Liver (tissue), 9 donors: ENCODE data around the gene CCL22. TPM values are rescaled to one million over a fixed set of nuclear protein-coding genes. Genes with fewer than 3 reads are reported as not detected.
"Not testable (repeated sequence)": the region's sequence is repeated elsewhere in the genome, so short reads cannot be mapped to it uniquely, and the experiment has no call there.

Experiments
- DNase-seq: peaks from one replicate; pipeline ENCODE4 v3.0.0-alpha.2; 2017; ENCODE audit warnings: low spot score
- H3K27ac ChIP-seq, 2 donors: one replicate each; pipeline ENCODE4 v1.7.0; 2013; ENCODE audit warnings: inconsistent platforms in 2 of 2, low read length in 2 of 2, control low read depth in 1 of 2, low read depth in 1 of 2, mild to moderate bottlenecking in 1 of 2
- H3K27me3 ChIP-seq, 4 donors: one replicate each; pipeline versions ENCODE4 v1.6.1 to v1.7.0; 2013; ENCODE audit warnings: low read length in 3 of 4, inconsistent platforms in 1 of 4, mild to moderate bottlenecking in 1 of 4, moderate library complexity in 1 of 4; ENCODE audit not compliant: control insufficient read depth in 4 of 4, insufficient read depth in 4 of 4
- H3K36me3 ChIP-seq, 4 donors: one replicate each; pipeline versions ENCODE4 v1.6.1 to v1.7.0; 2013; ENCODE audit warnings: low read length in 3 of 4, mild to moderate bottlenecking in 3 of 4, low read depth in 1 of 4, moderate library complexity in 1 of 4; ENCODE audit not compliant: control insufficient read depth in 4 of 4, insufficient read depth in 3 of 4
- H3K4me1 ChIP-seq, 4 donors: one replicate each; pipeline versions ENCODE4 v1.6.1 to v1.7.0; 2013; ENCODE audit warnings: low read length in 3 of 4, mild to moderate bottlenecking in 3 of 4, moderate library complexity in 1 of 4; ENCODE audit not compliant: control insufficient read depth in 4 of 4, insufficient read depth in 4 of 4
- H3K4me3 ChIP-seq, 3 donors: one replicate each; pipeline versions ENCODE4 v1.6.1 to v1.7.0; 2013; ENCODE audit warnings: low read length in 3 of 3, control low read depth in 1 of 3, low read depth in 1 of 3, mild to moderate bottlenecking in 1 of 3
- H3K9ac ChIP-seq, 2 donors: one replicate each; pipeline ENCODE4 v1.7.0; 2013; ENCODE audit warnings: low read length in 2 of 2, mild to moderate bottlenecking in 2 of 2, moderate library complexity in 2 of 2, control low read depth in 1 of 2, low read depth in 1 of 2
- H3K9me3 ChIP-seq, 4 donors: one replicate each; pipeline versions ENCODE4 v1.6.1 to v1.7.0; 2013; ENCODE audit warnings: low read length in 3 of 4; ENCODE audit not compliant: control insufficient read depth in 4 of 4
- ATF3 ChIP-seq: IDR thresholded peaks from 2 replicates; pipeline ENCODE4 v1.6.1; 2016; ENCODE audit warnings: antibody characterized with exemption
- CTCF ChIP-seq: fragments of 150-350 bp; IDR thresholded peaks from 2 replicates; pipeline ENCODE4 v1.5.1; 2017; ENCODE audit warnings: improper control_type of control experiment, low read depth, low read length; ENCODE audit not compliant: missing input control
- EGR1 ChIP-seq, 2 donors: IDR thresholded peaks; 2 replicates each; pipeline ENCODE4 v1.6.1; 2016 to 2018; ENCODE audit warnings: antibody characterized with exemption in 2 of 2, low read depth in 2 of 2
- FOXA1 ChIP-seq: IDR thresholded peaks from 2 replicates; pipeline ENCODE4 v1.6.1; 2016; ENCODE audit warnings: antibody characterized with exemption
- FOXA2 ChIP-seq: IDR thresholded peaks from 2 replicates; pipeline ENCODE4 v1.6.1; 2016; ENCODE audit warnings: antibody characterized with exemption
- GABPA ChIP-seq, 2 donors: IDR thresholded peaks in 1 of 2; conservative IDR thresholded peaks in 1 of 2; 2 replicates each; pipeline ENCODE4 v1.6.1; 2016; ENCODE audit warnings: antibody characterized with exemption in 2 of 2, mild to moderate bottlenecking in 1 of 2, moderate library complexity in 1 of 2
- HNF4A ChIP-seq, 2 donors: conservative IDR thresholded peaks; 2 replicates each; pipeline ENCODE4 v1.6.1; 2016; ENCODE audit warnings: antibody characterized with exemption in 2 of 2, mild to moderate bottlenecking in 2 of 2
- HNF4G ChIP-seq: IDR thresholded peaks from 2 replicates; pipeline ENCODE4 v1.6.1; 2016; ENCODE audit warnings: antibody characterized with exemption
- JUND ChIP-seq, 2 donors: IDR thresholded peaks; 2 replicates each; pipeline ENCODE4 v1.6.1; 2016; ENCODE audit warnings: antibody characterized with exemption in 2 of 2
- MAX ChIP-seq: IDR thresholded peaks from 2 replicates; pipeline ENCODE4 v1.6.1; 2016; ENCODE audit warnings: antibody characterized with exemption
- NR2F2 ChIP-seq: IDR thresholded peaks from 2 replicates; pipeline ENCODE4 v1.6.1; 2016; ENCODE audit warnings: antibody characterized with exemption
- RAD21 ChIP-seq, 2 donors: IDR thresholded peaks; 2 replicates each; pipeline ENCODE4 v1.6.1; 2016; ENCODE audit warnings: antibody characterized with exemption in 2 of 2, mild to moderate bottlenecking in 2 of 2
- REST ChIP-seq: IDR thresholded peaks from 2 replicates; pipeline ENCODE4 v1.6.1; 2016; ENCODE audit warnings: antibody characterized with exemption, mild to moderate bottlenecking
- RXRA ChIP-seq, 2 donors: IDR thresholded peaks; 2 replicates each; pipeline ENCODE4 v1.6.1; 2017 to 2018; ENCODE audit warnings: antibody characterized with exemption in 2 of 2, mild to moderate bottlenecking in 1 of 2
- SP1 ChIP-seq: IDR thresholded peaks from 2 replicates; pipeline ENCODE4 v1.6.1; 2018; ENCODE audit warnings: antibody characterized with exemption, mild to moderate bottlenecking
- TAF1 ChIP-seq: conservative IDR thresholded peaks from 2 replicates; pipeline ENCODE4 v1.6.1; 2016; ENCODE audit warnings: antibody characterized with exemption, mild to moderate bottlenecking
- YY1 ChIP-seq: IDR thresholded peaks from 2 replicates; pipeline ENCODE4 v1.6.1; 2016; ENCODE audit warnings: antibody characterized with exemption, mild to moderate bottlenecking
- ZBTB33 ChIP-seq: IDR thresholded peaks from 2 replicates; pipeline ENCODE4 v1.6.1; 2016; ENCODE audit warnings: antibody characterized with exemption
- WGBS: extraction: QIAGEN DNeasy Blood & Tissue Kit; methylation state at CpG from one replicate; pipeline ENCODE4 v1.1.7; 2013; 5-methylcytosine and 5-hydroxymethylcytosine counted together
- polyA plus RNA-seq, 2 donors: library from polyadenylated mRNA; stranded (reverse) in 1 of 2; unstranded in 1 of 2; fragments of 200-250 nt in 1 of 2; fragments of >200 nt in 1 of 2; fragmentation: Nextera tagmentation in 1 of 2; extraction: Ambion mirVana in 1 of 2; gene quantifications; one replicate each; pipeline versions ENCODE4 v1.2.1 to v1.2.3, GENCODE V29; 2013 to 2015
- total RNA-seq, 2 donors: library from RNA; depleted of rRNA; stranded (reverse); fragments of >200 nt; gene quantifications; one replicate each; pipeline ENCODE4 v1.2.3, GENCODE V29; 2014
- donor health status: healthy.
- donor health status: healthy.
- donor health status: healthy.
- donor health status: healthy.
- donor health status: healthy.

CCL22 gene
- total and polyA plus RNA-seq, 4 donors: 0.02 to 0.09 TPM; not detected in 2

- 88% methylated on average over 4 of the region's 4 CpGs for WGBS
- no peak overlapping the region for H3K4me3 ChIP-seq
- no peaks in the 10 kb centered on the region for H3K4me1 ChIP-seq
- H3K27ac ChIP-seq: no peak overlapping the region
- TF ChIP-seq RXRA (IDR thresholded peaks at IDR 0.05): no peak
- no peak for TF ChIP-seq ZBTB33
- no peak for TF ChIP-seq CTCF
- no peak for TF ChIP-seq JUND (IDR thresholded peaks at IDR 0.05)
- no peak for TF ChIP-seq RAD21 (IDR thresholded peaks at IDR 0.05)
- TF ChIP-seq HNF4A (conservative IDR thresholded peaks at IDR 0.05): no peak
- TF ChIP-seq FOXA1: no peak
- TF ChIP-seq NR2F2: no peak
- no peak for TF ChIP-seq EGR1 (IDR thresholded peaks at IDR 0.05; ENCODE audit: low read depth in 2 of 2)
- TF ChIP-seq REST: no peak
- no peak for TF ChIP-seq TAF1
- no peak for TF ChIP-seq MAX
- no peak for TF ChIP-seq YY1
- TF ChIP-seq GABPA (IDR thresholded peaks at IDR 0.05 in 1 of 2, conservative IDR thresholded peaks at IDR 0.05 in 1 of 2): no peak
- TF ChIP-seq ATF3: no peak
- no peak for TF ChIP-seq HNF4G
- TF ChIP-seq SP1: no peak
- TF ChIP-seq FOXA2: no peak
- H3K27me3 ChIP-seq: no peaks in the 10 kb centered on the region
- no peak overlapping the region for H3K9ac ChIP-seq
- H3K36me3 ChIP-seq: no peaks in the 10 kb centered on the region
- H3K9me3 ChIP-seq: no peaks in the 10 kb centered on the region
- DNase-seq: no peak
These were observed 38.2 kb downstream of the CCL22 start for GRCh38 chr16:57396786-57397185.

GRCh38 chr16:57397493-57397892 is 38.9 kb downstream of the CCL22 start:
- WGBS: 98% methylated on average over 4 of the region's 4 CpGs
- H3K9me3 ChIP-seq, H3K9ac ChIP-seq, H3K4me3 ChIP-seq, H3K27ac ChIP-seq, H3K36me3 ChIP-seq, H3K27me3 ChIP-seq, DNase-seq, H3K4me1 ChIP-seq: not testable (repeated sequence)
